ENCODE data around the gene GPR87. TPM values are rescaled to one million over a fixed set of nuclear protein-coding genes. Genes with fewer than 3 reads are reported as not detected.

GPR87 gene
- total RNA-seq, 1 donor from 2014 or later = not detected

- Mint-ChIP-seq H3K27ac (ENCODE audit: unreplicated experiment) (no peak overlapping the region), H3K4me3 (ENCODE audit: unreplicated experiment) (no peak overlapping the region), H3K36me3 (ENCODE audit: unreplicated experiment) (no peaks in the 10 kb centered on the region), H3K9me3 (ENCODE audit: unreplicated experiment) (no peaks in the 10 kb centered on the region), H3K27me3 (ENCODE audit: unreplicated experiment) (no peaks in the 10 kb centered on the region), H3K4me1 (ENCODE audit: low read depth, unreplicated experiment) (peaks cover 1% of the 10 kb centered on the region)
- no peak for TF ChIP-seq CTCF (IDR thresholded peaks at IDR 0.05; ENCODE audit: partially characterized antibody, unreplicated experiment)
- no peak for DNase-seq
These were observed 59.9 kb downstream of the GPR87 start for GRCh38 chr3:151256749-151257148.

- no peak overlapping the region for H3K4me3 Mint-ChIP-seq (ENCODE audit: unreplicated experiment)
- H3K9me3 Mint-ChIP-seq (ENCODE audit: unreplicated experiment) = peaks cover 2% of the 10 kb centered on the region
- H3K4me1 Mint-ChIP-seq (ENCODE audit: low read depth, unreplicated experiment) = peaks cover 1% of the 10 kb centered on the region
- no peak for DNase-seq
- no peak overlapping the region for H3K27ac Mint-ChIP-seq (ENCODE audit: unreplicated experiment)
- TF ChIP-seq CTCF (IDR thresholded peaks at IDR 0.05; ENCODE audit: partially characterized antibody, unreplicated experiment) = no peak
- peaks cover 2% of the 10 kb centered on the region for H3K27me3 Mint-ChIP-seq (ENCODE audit: unreplicated experiment)
- H3K36me3 Mint-ChIP-seq (ENCODE audit: unreplicated experiment) = no peaks in the 10 kb centered on the region
These were observed 67.8 kb downstream of the GPR87 start for GRCh38 chr3:151248772-151249337.

Other genes starting within 250 kb of the GPR87 start
- gene MED12L, start 231.2 kb downstream of the GPR87 start, total RNA-seq (ENCODE audit: unreplicated experiment) = 7.8 TPM
- not detected for gene GPR171, start 113.6 kb downstream of the GPR87 start, total RNA-seq (ENCODE audit: unreplicated experiment)
- gene P2RY14, start 38.3 kb downstream of the GPR87 start, total RNA-seq (ENCODE audit: unreplicated experiment) = not detected
- gene P2RY13, start 12.7 kb upstream of the GPR87 start, total RNA-seq (ENCODE audit: unreplicated experiment) = not detected
- gene P2RY12, start 67.9 kb upstream of the GPR87 start, total RNA-seq (ENCODE audit: unreplicated experiment) = not detected
- gene IGSF10, start 144.2 kb upstream of the GPR87 start, total RNA-seq (ENCODE audit: unreplicated experiment) = 0.05 TPM